Activated CD8-positive, alpha-beta memory T cell treated with anti-CD3 and anti-CD28 coated beads, Interleukin-2, amount 50 U/mL, for 4 hours (primary cell): ENCODE results near the gene APIP.

Source experiments
- DNase-seq: peaks from one replicate; pipeline ENCODE4 v3.0.0-alpha.2; 2020

The APIP gene

GRCh38 chr11:34836958-34837856, 79.0 kb downstream of the APIP start:
- no peak for DNase-seq

- DNase-seq: no peak
These were observed 82.6 kb downstream of the APIP start for GRCh38 chr11:34833602-34834001.
